Endothelial cell of umbilical vein (primary cell): ENCODE measurements around the gene TM4SF5. TPM values are rescaled to one million over a fixed set of nuclear protein-coding genes. Genes with fewer than 3 reads are reported as not detected.

ENCODE experiments used
- BruUV-seq: library from RNA; stranded (reverse); fragments of 400-500 nt; replicated peaks from 2 replicates; lab custom pipeline; 2021; lab: Mats Ljungman, UMichigan
- CTCF ChIA-PET: fragments of 300-600, 350-600 bp; sonication (Branson Sonifier 250); formaldehyde crosslinking; loops from one replicate; lab custom pipeline; 2021; ENCODE audit warnings: antibody characterized with exemption, inconsistent platforms; lab: Charles Lee
- POLR2A ChIA-PET: fragments of 300-600, 350-600 bp; sonication (Branson Sonifier 250); formaldehyde crosslinking; loops from one replicate; lab custom pipeline; 2021; ENCODE audit warnings: antibody characterized with exemption, inconsistent platforms; lab: Charles Lee
- DNase-seq: peaks from one replicate; pipeline ENCODE4 v3.0.0-alpha.2; 2011; ENCODE audit warnings: low read depth, low spot score
- FAIRE-seq: peaks from 2 replicates; lab custom pipeline; 2011; peaks lifted over from hg19 to GRCh38; lab: Jason Lieb, UNC
- H2AFZ ChIP-seq: 2 replicates; pipeline ENCODE4 v1.6.0; 2012; ENCODE audit warnings: low read depth, low read length, control low read depth, inconsistent platforms
- H3K27ac ChIP-seq: 2 replicates; pipeline ENCODE4 v1.5.1; 2011; ENCODE audit warnings: low read depth, mild to moderate bottlenecking, control low read depth, low read length, moderate library complexity; ENCODE audit not compliant: insufficient read depth
- H3K27me3 ChIP-seq, 2 experiments: 2 replicates each; pipeline versions ENCODE4 v1.6.0 to v1.6.1; 2011; ENCODE audit warnings: low read length in 2 of 2, mixed read lengths in 1 of 2; ENCODE audit not compliant: control insufficient read depth in 2 of 2, insufficient read depth in 2 of 2
- H3K36me3 ChIP-seq, 2 experiments: 2 replicates in 1 of 2; 3 replicates in 1 of 2; pipeline ENCODE4 v1.5.1; 2011; ENCODE audit warnings: low read length in 2 of 2, mild to moderate bottlenecking in 1 of 2, moderate library complexity in 1 of 2; ENCODE audit not compliant: control insufficient read depth in 2 of 2, insufficient read depth in 2 of 2; ENCODE audit errors: extremely low read depth in 1 of 2
- H3K4me1 ChIP-seq: 3 replicates; pipeline ENCODE4 v1.5.1; 2011; ENCODE audit warnings: mild to moderate bottlenecking, low read length; ENCODE audit not compliant: control insufficient read depth, insufficient read depth; ENCODE audit errors: extremely low read depth
- H3K4me2 ChIP-seq: 2 replicates; pipeline ENCODE4 v1.6.1; 2011; ENCODE audit warnings: low read length, control low read depth, mixed read lengths; ENCODE audit not compliant: insufficient read depth
- H3K4me3 ChIP-seq, 3 experiments: fragments of 200-600 bp in 1 of 3; sonication (generic), shearing (Covaris generic) in 1 of 3; replicated peaks in 1 of 3; 2 replicates each; pipeline ENCODE4 v1.5.1; 2011 to 2016; ENCODE audit warnings: control low read depth in 3 of 3, low read length in 3 of 3, mild to moderate bottlenecking in 2 of 3, inconsistent platforms in 1 of 3, low read depth in 1 of 3, moderate library complexity in 1 of 3; ENCODE audit not compliant: insufficient read depth in 1 of 3
- H3K79me2 ChIP-seq: 2 replicates; pipeline ENCODE4 v1.6.0; 2012; ENCODE audit warnings: low read length, inconsistent platforms; ENCODE audit not compliant: control insufficient read depth, insufficient read depth
- H3K9ac ChIP-seq: replicated peaks from 2 replicates; pipeline ENCODE3; 2011; ENCODE audit warnings: low read length, control low read depth; ENCODE audit not compliant: insufficient read depth; ENCODE audit errors: extremely low read depth
- H3K9me1 ChIP-seq: replicated peaks from 3 replicates; pipeline ENCODE4 v1.6.0; 2011; ENCODE audit warnings: mild to moderate bottlenecking, low read length; ENCODE audit not compliant: control insufficient read depth, insufficient read depth; ENCODE audit errors: extremely low read depth
- H3K9me3 ChIP-seq: replicated peaks from 2 replicates; pipeline ENCODE4 v1.5.1; 2012; ENCODE audit warnings: low read length, inconsistent platforms; ENCODE audit not compliant: control insufficient read depth, insufficient read depth
- H4K20me1 ChIP-seq: replicated peaks from 2 replicates; pipeline ENCODE3; 2011; ENCODE audit warnings: mild to moderate bottlenecking, low read length; ENCODE audit not compliant: control insufficient read depth, insufficient read depth; ENCODE audit errors: extremely low read depth
- CTCF ChIP-seq, 2 donors: IDR thresholded peaks; 1 replicate in 1 of 2; 2 replicates in 1 of 2; pipeline ENCODE4 v1.5.1; 2011; ENCODE audit warnings: low read length in 2 of 2, mild to moderate bottlenecking in 2 of 2, moderate library complexity in 2 of 2, control low read depth in 1 of 2, inconsistent platforms in 1 of 2, low read depth in 1 of 2; ENCODE audit not compliant: insufficient read depth in 1 of 2; ENCODE audit errors: extremely low read depth in 1 of 2
- EZH2 ChIP-seq: IDR thresholded peaks from 2 replicates; pipeline ENCODE4 v1.6.1; 2012; ENCODE audit warnings: borderline replicate concordance, low read depth, mild to moderate bottlenecking, moderate library complexity, low read length, inconsistent platforms; ENCODE audit not compliant: severe bottlenecking
- FOS ChIP-seq: IDR thresholded peaks from 2 replicates; pipeline ENCODE4 v1.6.1; 2011; ENCODE audit warnings: mild to moderate bottlenecking, low read length, moderate library complexity, borderline replicate concordance; ENCODE audit not compliant: insufficient read depth
- GATA2 ChIP-seq: IDR thresholded peaks from 2 replicates; pipeline ENCODE4 v1.7.0; 2011; ENCODE audit warnings: low read depth, mild to moderate bottlenecking, moderate library complexity, mixed read lengths, low read length; ENCODE audit not compliant: insufficient read length, insufficient read depth
- JUN ChIP-seq: IDR thresholded peaks from 2 replicates; pipeline ENCODE4 v1.6.1; 2011; ENCODE audit warnings: borderline replicate concordance, low read depth; ENCODE audit not compliant: insufficient read length, insufficient read depth
- MAX ChIP-seq: IDR thresholded peaks from 2 replicates; pipeline ENCODE4 v1.6.1; 2011; ENCODE audit not compliant: insufficient read depth, insufficient read length
- MYC ChIP-seq: IDR thresholded peaks from one replicate; pipeline ENCODE4 v1.6.1; 2011; ENCODE audit warnings: mild to moderate bottlenecking, low read depth, low read length
- POLR2A ChIP-seq: IDR thresholded peaks from 2 replicates; pipeline ENCODE4 v1.6.1; 2012; ENCODE audit warnings: low read depth, mild to moderate bottlenecking, control low read depth, low read length
- POLR2AphosphoS5 ChIP-seq: IDR thresholded peaks from 2 replicates; pipeline ENCODE4 v1.6.1; 2012; ENCODE audit warnings: low read depth, mild to moderate bottlenecking, control low read depth, low read length, moderate library complexity; ENCODE audit not compliant: insufficient read depth
- dilution Hi-C: fragments of 300-500 bp; cut with MboI; formaldehyde crosslinking; loops from one replicate; pipeline ENCODE4 v1.15.0; 2019; ENCODE audit warnings: low sequenced_read_pairs; ENCODE audit not compliant: extremely low pct_ligation_motif_present
- intact Hi-C: fragments of 100-400 bp; cut with micrococcal nuclease; formaldehyde crosslinking; loops from one replicate; pipeline ENCODE4 v1.10.0; 2022
- polyA plus RNA-seq, 4 experiments: library from polyadenylated mRNA; depleted of rRNA in 3 of 4; stranded (reverse) in 3 of 4; unstranded in 1 of 4; fragments of >200 nt; gene quantifications; 2 replicates each; pipeline versions ENCODE4 v1.2.1 to v1.2.3, GENCODE V29; 2011 to 2012; ENCODE audit warnings: missing spikeins in 1 of 4
- total RNA-seq: library from RNA; stranded (reverse); gene quantifications from 2 replicates; pipeline ENCODE4 v1.2.3, GENCODE V29; 2021

The TM4SF5 gene
- total and polyA plus RNA-seq, 2 donors (not counting 3 experiments of a cell fraction or from before 2014, with no cell fraction given) = not detected

GRCh38 chr17:4741544-4741943, 30.1 kb upstream of the TM4SF5 start:
- no peak overlapping the region for H2AFZ ChIP-seq
- H3K9me1 ChIP-seq = no peaks in the 10 kb centered on the region
- DNase-seq (no peak), FAIRE-seq (no peak)
- no peaks in the 10 kb centered on the region for H3K9me3 ChIP-seq
- no peaks in the 10 kb centered on the region for H3K36me3 ChIP-seq
- no peaks in the 10 kb centered on the region for H4K20me1 ChIP-seq
- H3K79me2 ChIP-seq = no peaks in the 10 kb centered on the region
- H3K4me2 ChIP-seq = no peak overlapping the region
- H3K9ac ChIP-seq = no peak overlapping the region
- no TSS peak for BruUV-seq
- H3K4me3 ChIP-seq = no peak overlapping the region
- intact Hi-C loops = no loop called here
- TF ChIP-seq POLR2A (no peak), MYC (no peak), EZH2 (no peak), MAX (no peak), FOS (no peak), JUN (no peak), CTCF (IDR thresholded peaks at IDR 0.05; ENCODE audit: extremely low read depth in 1 of 2, insufficient read depth in 1 of 2, low read depth in 1 of 2, low read length in 2 of 2) (no peak), POLR2AphosphoS5 (no peak), GATA2 (no peak)
- H3K27ac ChIP-seq = no peak overlapping the region
- ChIA-PET POLR2A (no interaction called here), CTCF (no interaction called here)
- peaks cover 9% of the 10 kb centered on the region for H3K4me1 ChIP-seq
- dilution Hi-C loops = no loop called here
- peaks cover 9 to 14% of the 10 kb centered on the region in 2 experiments for H3K27me3 ChIP-seq
